Effector CD8-positive, alpha-beta T cell (primary cell): Measurements from ENCODE around the gene EXOC4.

ENCODE experiments used
- DNase-seq: peaks from one replicate; lab custom pipeline; 2025; lab: John Stamatoyannopoulos, UW

Gene EXOC4

GRCh38 chr7:133491846-133492652 is 239.2 kb downstream of the EXOC4 start:
- no peak for DNase-seq

GRCh38 chr7:133497061-133497460 is 244.2 kb downstream of the EXOC4 start:
- no peak for DNase-seq

GRCh38 chr7:133501771-133502170 is 248.9 kb downstream of the EXOC4 start:
- DNase-seq, result no peak

- no peak for DNase-seq
Observed at GRCh38 chr7:133502498-133502897, 249.6 kb downstream of the EXOC4 start.

- DNase-seq, result no peak
Observed at GRCh38 chr7:133502972-133503371, 250.1 kb downstream of the EXOC4 start.

GRCh38 chr7:133504825-133505224 is 251.9 kb downstream of the EXOC4 start:
- DNase-seq, result no peak

- DNase-seq, result no peak
Observed at GRCh38 chr7:133509822-133510221, 256.9 kb downstream of the EXOC4 start.

GRCh38 chr7:133510326-133511055 is 257.6 kb downstream of the EXOC4 start:
- DNase-seq, result no peak

- no peak for DNase-seq
Observed at GRCh38 chr7:133511252-133511651, 258.4 kb downstream of the EXOC4 start.

- DNase-seq, result no peak
Observed at GRCh38 chr7:133511708-133512107, 258.8 kb downstream of the EXOC4 start.

GRCh38 chr7:133512560-133512959 is 259.7 kb downstream of the EXOC4 start:
- no peak for DNase-seq

GRCh38 chr7:133513608-133514007 is 260.7 kb downstream of the EXOC4 start:
- DNase-seq, result no peak

GRCh38 chr7:133514551-133514950 is 261.7 kb downstream of the EXOC4 start:
- DNase-seq, result no peak

GRCh38 chr7:133517766-133518165 is 264.9 kb downstream of the EXOC4 start:
- no peak for DNase-seq

GRCh38 chr7:133518718-133519117 is 265.8 kb downstream of the EXOC4 start:
- DNase-seq, result no peak

GRCh38 chr7:133520248-133520647 is 267.4 kb downstream of the EXOC4 start:
- DNase-seq, result no peak

- DNase-seq, result no peak
Observed at GRCh38 chr7:133522501-133522900, 269.6 kb downstream of the EXOC4 start.

- no peak for DNase-seq
Observed at GRCh38 chr7:133528796-133529195, 275.9 kb downstream of the EXOC4 start.

GRCh38 chr7:133529861-133530260 is 277.0 kb downstream of the EXOC4 start:
- DNase-seq, result no peak

GRCh38 chr7:133530682-133531081 is 277.8 kb downstream of the EXOC4 start:
- DNase-seq, result no peak

GRCh38 chr7:133534816-133535215 is 281.9 kb downstream of the EXOC4 start:
- no peak for DNase-seq

GRCh38 chr7:133535308-133535707 is 282.4 kb downstream of the EXOC4 start:
- DNase-seq, result no peak

GRCh38 chr7:133536450-133536849 is 283.6 kb downstream of the EXOC4 start:
- no peak for DNase-seq
